T-helper 1 cell treated with Interleukin-12 subunit alpha and Interleukin-12 subunit beta and Interleukin-4 antibody, amounts not matched to agents 30 μg/mL and 1 μg/mL, for 36 hours (primary cell): ENCODE data around the gene PASD1.
"Not testable (repeated sequence)": the region's sequence is repeated elsewhere in the genome, so short reads cannot be mapped to it uniquely, and the experiment has no call there.

Experiments
- H3K27ac Mint-ChIP-seq: one replicate; pipeline ENCODE4 v1.8.0; 2021; ENCODE audit warnings: mild to moderate bottlenecking, mixed read lengths
- H3K27me3 Mint-ChIP-seq: one replicate; pipeline ENCODE4 v1.8.0; 2021; ENCODE audit warnings: low read depth, mixed read lengths
- H3K36me3 Mint-ChIP-seq: one replicate; pipeline ENCODE4 v1.8.0; 2021; ENCODE audit warnings: low read depth, mixed read lengths
- H3K4me1 Mint-ChIP-seq: one replicate; pipeline ENCODE4 v1.8.0; 2021; ENCODE audit warnings: low read depth, mixed read lengths
- H3K4me3 Mint-ChIP-seq: one replicate; pipeline ENCODE4 v1.8.0; 2021; ENCODE audit warnings: mild to moderate bottlenecking, moderate library complexity, mixed read lengths
- H3K9me3 Mint-ChIP-seq: one replicate; pipeline ENCODE4 v1.8.0; 2021; ENCODE audit warnings: mixed read lengths

Gene PASD1

GRCh38 chrX:151564035-151564434, 560 bp downstream of the PASD1 start:
- no peak overlapping the region for H3K4me3 Mint-ChIP-seq
- no peaks in the 10 kb centered on the region for H3K27me3 Mint-ChIP-seq
- no peak overlapping the region for H3K27ac Mint-ChIP-seq
- no peaks in the 10 kb centered on the region for H3K36me3 Mint-ChIP-seq
- no peaks in the 10 kb centered on the region for H3K4me1 Mint-ChIP-seq
- H3K9me3 Mint-ChIP-seq: no peaks in the 10 kb centered on the region

GRCh38 chrX:151566872-151567271, 3.4 kb downstream of the PASD1 start:
- H3K9me3 Mint-ChIP-seq, H3K36me3 Mint-ChIP-seq, H3K4me3 Mint-ChIP-seq, H3K27me3 Mint-ChIP-seq, H3K4me1 Mint-ChIP-seq, H3K27ac Mint-ChIP-seq: not testable (repeated sequence)

DNA sequence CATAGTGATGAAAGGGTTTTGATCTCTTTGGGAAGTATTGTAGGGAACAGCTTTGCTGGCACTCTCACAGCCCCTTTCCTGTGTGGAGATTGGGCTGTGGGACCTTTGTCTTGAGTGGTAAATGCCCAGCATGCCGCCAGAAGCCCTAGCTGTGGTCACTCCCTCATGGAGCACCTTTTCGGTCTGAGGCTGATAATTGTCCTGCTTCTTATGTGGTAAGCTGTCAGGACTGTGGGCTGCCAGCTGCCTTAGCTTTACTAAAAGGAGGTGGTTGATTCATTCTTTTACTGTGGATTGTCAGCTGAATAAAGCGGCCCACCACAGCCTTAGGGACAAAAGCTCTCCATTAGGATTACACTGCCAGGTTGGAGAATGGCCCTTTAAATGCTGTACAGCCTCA, 7.1 kb downstream of the PASD1 start:
- Mint-ChIP-seq H3K9me3 (no peaks in the 10 kb centered on the region), H3K36me3 (no peaks in the 10 kb centered on the region), H3K4me3 (no peak overlapping the region), H3K27ac (no peak overlapping the region), H3K4me1 (no peaks in the 10 kb centered on the region), H3K27me3 (peaks cover 7% of the 10 kb centered on the region)

DNA sequence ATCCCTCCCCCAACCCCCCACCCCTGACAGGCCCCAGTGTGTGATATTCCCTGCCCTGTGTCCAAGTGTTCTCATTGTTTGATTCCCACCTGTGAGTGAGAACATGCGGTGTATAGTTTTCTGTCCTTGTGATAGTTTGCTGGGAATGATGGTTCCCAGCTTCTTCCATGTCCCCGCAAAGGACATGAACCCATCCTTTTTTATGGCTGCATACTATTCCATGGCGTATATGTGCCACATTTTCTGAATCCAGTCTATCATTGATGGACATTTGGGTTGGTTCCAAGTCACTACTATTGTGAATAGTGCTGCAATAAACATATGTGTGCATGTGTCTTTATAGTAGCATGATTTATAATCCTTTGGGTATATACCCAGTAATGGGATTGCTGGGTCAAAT, 29.9 kb downstream of the PASD1 start:
- H3K27ac Mint-ChIP-seq, H3K27me3 Mint-ChIP-seq, H3K4me3 Mint-ChIP-seq, H3K4me1 Mint-ChIP-seq, H3K9me3 Mint-ChIP-seq, H3K36me3 Mint-ChIP-seq: not testable (repeated sequence)

DNA sequence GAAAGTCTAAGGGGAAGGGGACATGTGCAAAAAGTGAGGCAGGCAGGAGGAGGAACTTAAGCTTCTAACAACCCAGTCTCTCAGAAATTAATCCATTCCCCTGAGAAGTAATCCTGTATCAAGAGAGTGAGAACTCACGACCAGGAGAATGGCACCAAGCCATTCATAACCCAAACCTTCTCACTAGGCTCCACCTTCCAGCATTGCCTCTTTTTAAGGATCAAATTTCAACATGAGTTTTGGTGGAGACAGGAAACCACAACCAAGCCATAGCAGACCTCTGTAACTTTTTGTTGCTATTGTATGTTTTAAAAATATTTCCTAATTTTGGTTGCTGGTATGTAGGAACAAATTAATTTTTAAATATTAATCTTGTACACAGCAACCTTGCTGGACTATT, 32.8 kb downstream of the PASD1 start:
- no peaks in the 10 kb centered on the region for H3K36me3 Mint-ChIP-seq
- no peaks in the 10 kb centered on the region for H3K9me3 Mint-ChIP-seq
- no peaks in the 10 kb centered on the region for H3K4me1 Mint-ChIP-seq
- H3K27ac Mint-ChIP-seq: no peak overlapping the region
- peaks cover 4% of the 10 kb centered on the region for H3K27me3 Mint-ChIP-seq
- no peak overlapping the region for H3K4me3 Mint-ChIP-seq

DNA sequence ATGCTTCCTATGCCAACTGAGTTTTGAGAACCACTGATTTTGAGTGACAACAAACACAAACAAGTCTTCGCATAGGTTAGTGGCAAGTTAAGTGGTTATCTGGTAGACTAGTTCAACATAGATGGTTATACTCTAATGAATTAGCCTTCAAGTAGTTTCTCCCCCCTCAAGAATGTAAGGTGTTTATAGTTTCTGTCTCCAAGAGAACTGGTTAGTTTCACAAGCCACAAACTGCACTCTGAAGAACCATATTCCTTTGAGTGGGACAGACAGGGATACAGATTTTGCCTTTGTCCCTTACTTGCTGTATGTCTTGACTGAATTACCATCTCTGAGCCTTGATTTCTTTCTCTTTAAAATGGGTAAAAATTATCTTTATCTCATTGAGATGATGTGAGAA, 41.5 kb downstream of the PASD1 start:
- H3K9me3 Mint-ChIP-seq: no peaks in the 10 kb centered on the region
- H3K27me3 Mint-ChIP-seq: no peaks in the 10 kb centered on the region
- no peaks in the 10 kb centered on the region for H3K4me1 Mint-ChIP-seq
- H3K36me3 Mint-ChIP-seq: no peaks in the 10 kb centered on the region
- H3K4me3 Mint-ChIP-seq: no peak overlapping the region
- no peak overlapping the region for H3K27ac Mint-ChIP-seq

DNA sequence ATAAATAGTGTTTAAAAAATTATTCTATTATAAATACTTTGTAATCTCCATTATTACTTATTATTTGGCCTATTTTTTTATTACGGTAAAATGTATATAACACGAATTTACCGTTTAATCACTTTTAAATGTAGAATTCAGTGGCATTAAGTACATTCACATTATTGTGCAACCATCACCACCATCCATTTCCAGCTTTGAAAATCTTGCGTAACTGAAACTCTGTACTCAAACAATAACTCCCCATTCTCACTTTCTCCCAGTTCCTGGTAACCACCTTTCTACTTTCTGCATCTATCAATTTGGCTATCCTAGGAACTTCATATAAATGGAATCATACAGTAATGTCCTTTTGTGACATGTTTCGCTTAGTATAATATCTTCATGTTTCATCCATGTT, 45.7 kb downstream of the PASD1 start:
- H3K4me1 Mint-ChIP-seq: no peaks in the 10 kb centered on the region
- no peaks in the 10 kb centered on the region for H3K27me3 Mint-ChIP-seq
- H3K36me3 Mint-ChIP-seq: no peaks in the 10 kb centered on the region
- no peak overlapping the region for H3K27ac Mint-ChIP-seq
- no peak overlapping the region for H3K4me3 Mint-ChIP-seq
- no peaks in the 10 kb centered on the region for H3K9me3 Mint-ChIP-seq

DNA sequence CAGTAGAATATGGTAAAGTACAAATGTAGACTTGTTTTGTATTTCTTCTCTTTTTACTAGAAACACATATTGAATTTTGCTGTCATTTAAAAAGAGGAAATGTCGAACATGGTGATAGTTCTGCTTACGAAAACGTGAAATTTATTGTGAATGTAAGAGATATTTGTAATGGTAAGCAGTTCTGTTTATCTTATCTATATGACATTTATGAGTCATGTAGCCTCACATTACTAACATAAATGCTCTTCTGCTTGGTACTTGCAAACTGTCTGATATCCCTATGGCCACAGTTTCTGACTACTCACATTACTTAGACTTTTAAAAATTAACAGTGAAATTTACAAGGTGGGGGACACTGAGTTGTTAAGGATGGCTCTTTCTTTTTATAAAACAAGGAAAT, 57.9 kb downstream of the PASD1 start:
- H3K27me3 Mint-ChIP-seq: no peaks in the 10 kb centered on the region

DNA sequence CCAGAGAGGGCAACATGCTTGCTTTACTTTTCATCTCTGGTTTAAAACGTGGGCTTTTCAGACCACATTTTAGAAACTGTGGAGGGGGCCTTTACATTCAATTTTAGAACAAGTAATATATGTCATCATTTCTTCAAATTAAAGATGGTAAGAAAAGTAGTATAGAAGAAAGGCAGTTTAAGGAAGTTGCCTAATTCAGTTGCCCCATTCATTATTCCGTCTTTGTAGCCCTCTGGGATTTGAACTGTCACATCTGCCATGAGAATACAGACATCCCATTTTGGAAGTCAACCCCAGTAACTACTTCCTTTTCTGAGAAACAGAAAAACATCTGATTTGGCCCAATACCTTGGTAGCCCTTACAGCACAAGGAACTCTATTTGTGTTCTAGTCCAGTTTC, 61.2 kb downstream of the PASD1 start:
- no peaks in the 10 kb centered on the region for H3K9me3 Mint-ChIP-seq
- no peaks in the 10 kb centered on the region for H3K36me3 Mint-ChIP-seq
- H3K4me1 Mint-ChIP-seq: no peaks in the 10 kb centered on the region
- no peak overlapping the region for H3K27ac Mint-ChIP-seq
- H3K27me3 Mint-ChIP-seq: no peaks in the 10 kb centered on the region
- no peak overlapping the region for H3K4me3 Mint-ChIP-seq

More for the DNA sequence above, 57.9 kb downstream of the PASD1 start:
- Mint-ChIP-seq H3K9me3 (no peaks in the 10 kb centered on the region), H3K4me3 (no peak overlapping the region), H3K4me1 (no peaks in the 10 kb centered on the region), H3K27ac (no peak overlapping the region), H3K36me3 (no peaks in the 10 kb centered on the region)

GRCh38 chrX:151631822-151632221, 68.3 kb downstream of the PASD1 start:
- H3K4me3 Mint-ChIP-seq: no peak overlapping the region
- H3K9me3 Mint-ChIP-seq: no peaks in the 10 kb centered on the region
- H3K36me3 Mint-ChIP-seq: no peaks in the 10 kb centered on the region
- H3K27me3 Mint-ChIP-seq: no peaks in the 10 kb centered on the region
- no peak overlapping the region for H3K27ac Mint-ChIP-seq
- no peaks in the 10 kb centered on the region for H3K4me1 Mint-ChIP-seq

DNA sequence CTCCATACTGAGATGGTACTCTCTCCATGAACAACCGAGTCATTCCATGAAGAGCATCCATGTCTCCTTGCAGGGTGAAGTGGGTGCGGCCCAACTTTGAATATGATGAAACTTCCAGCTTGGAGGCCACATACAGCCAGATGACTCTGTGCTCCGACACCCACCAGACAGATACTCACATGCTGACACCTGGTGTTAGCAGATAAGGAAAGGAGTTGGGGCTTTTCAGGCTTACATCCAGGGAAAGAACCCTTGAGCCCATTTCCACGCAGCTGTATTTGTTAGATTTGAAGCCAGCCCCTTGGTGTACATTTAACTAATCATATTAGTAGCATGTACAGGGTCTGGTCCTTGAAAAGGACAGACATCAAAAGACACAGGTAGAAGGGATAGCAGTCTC, 69.7 kb downstream of the PASD1 start:
- H3K27me3 Mint-ChIP-seq: no peaks in the 10 kb centered on the region
- no peaks in the 10 kb centered on the region for H3K9me3 Mint-ChIP-seq
- no peaks in the 10 kb centered on the region for H3K4me1 Mint-ChIP-seq
- no peak overlapping the region for H3K27ac Mint-ChIP-seq
- no peak overlapping the region for H3K4me3 Mint-ChIP-seq
- no peaks in the 10 kb centered on the region for H3K36me3 Mint-ChIP-seq

DNA sequence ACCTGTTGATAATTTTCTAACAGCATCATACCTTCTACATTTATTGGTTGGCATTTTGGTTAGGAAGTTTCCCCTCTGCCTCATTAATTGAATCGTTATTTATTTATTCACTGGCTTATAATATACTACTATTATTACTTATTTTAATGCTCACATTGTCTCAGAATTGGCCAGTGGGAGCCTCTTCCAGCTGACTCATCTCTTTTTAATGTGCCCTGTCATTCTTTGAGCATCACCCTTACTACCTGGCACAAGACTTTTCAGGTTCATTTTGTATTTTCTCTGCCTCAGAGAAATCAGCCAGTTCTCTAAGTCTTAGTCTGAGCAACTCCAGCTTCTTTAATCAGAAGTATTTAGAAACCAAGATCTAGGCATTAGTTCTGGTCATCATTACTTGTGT, 71.5 kb downstream of the PASD1 start:
- Mint-ChIP-seq H3K4me3 (no peak overlapping the region), H3K27me3 (peaks cover 4% of the 10 kb centered on the region), H3K27ac (no peak overlapping the region), H3K9me3 (no peaks in the 10 kb centered on the region), H3K4me1 (no peaks in the 10 kb centered on the region), H3K36me3 (no peaks in the 10 kb centered on the region)

GRCh38 chrX:151641564-151641963, 78.1 kb downstream of the PASD1 start:
- Mint-ChIP-seq H3K27ac (no peak overlapping the region), H3K4me3 (no peak overlapping the region), H3K4me1 (no peaks in the 10 kb centered on the region), H3K36me3 (no peaks in the 10 kb centered on the region), H3K27me3 (peaks cover 4% of the 10 kb centered on the region), H3K9me3 (no peaks in the 10 kb centered on the region)

DNA sequence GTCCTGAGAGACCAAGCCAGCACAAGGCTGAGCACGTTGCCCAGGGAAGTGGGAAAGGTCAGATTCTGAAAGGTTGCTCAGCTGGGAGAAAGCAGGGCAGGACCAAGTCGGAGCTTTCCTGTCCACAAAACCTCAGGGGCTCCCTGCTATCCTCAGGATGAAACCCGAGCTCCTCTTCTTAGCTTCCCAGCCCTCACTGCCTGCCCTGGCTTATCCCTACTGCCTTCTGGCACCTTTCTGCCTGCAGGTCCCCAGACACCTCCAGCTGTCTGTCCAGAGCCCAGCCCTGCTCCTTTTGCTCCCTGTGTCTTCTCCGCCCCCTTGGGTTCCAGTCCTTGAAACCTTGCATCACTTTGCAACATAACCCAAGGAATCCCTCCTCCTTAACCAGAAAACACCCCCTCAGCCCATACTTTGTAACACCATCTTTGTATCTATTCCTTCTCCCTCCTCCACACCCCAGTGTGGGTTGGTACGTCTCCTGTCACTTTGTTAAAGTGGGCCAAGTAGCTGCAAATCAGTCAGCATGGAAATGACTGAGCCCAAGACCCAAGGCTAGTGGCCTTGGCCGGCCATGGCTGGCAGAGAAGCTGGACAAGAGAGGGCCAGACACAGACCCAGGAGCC, 111.8 kb downstream of the PASD1 start:
- no peaks in the 10 kb centered on the region for H3K4me1 Mint-ChIP-seq
- no peaks in the 10 kb centered on the region for H3K27me3 Mint-ChIP-seq
- H3K4me3 Mint-ChIP-seq: no peak overlapping the region
- H3K27ac Mint-ChIP-seq: no peak overlapping the region
- H3K9me3 Mint-ChIP-seq: no peaks in the 10 kb centered on the region
- no peaks in the 10 kb centered on the region for H3K36me3 Mint-ChIP-seq

DNA sequence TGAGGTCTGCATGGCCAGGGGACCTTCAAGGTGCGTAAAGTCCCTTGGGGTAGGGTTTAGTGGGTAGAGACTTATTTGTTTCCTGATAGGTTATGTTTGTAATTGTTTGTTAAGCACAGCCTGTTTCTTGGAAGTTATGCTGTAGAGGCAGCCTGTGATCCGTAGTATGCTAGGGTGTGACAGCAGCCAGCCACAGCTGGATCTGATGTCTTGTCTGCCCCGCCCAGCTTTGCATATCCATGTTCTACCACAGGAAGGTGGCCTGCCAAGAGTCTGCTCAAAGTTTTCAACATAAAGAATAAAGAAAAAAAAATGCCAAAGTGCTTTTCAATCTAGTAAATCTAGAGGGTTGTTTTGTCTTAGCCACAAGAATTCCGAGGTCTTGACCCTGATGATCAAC, 112.7 kb downstream of the PASD1 start:
- no peaks in the 10 kb centered on the region for H3K4me1 Mint-ChIP-seq
- no peaks in the 10 kb centered on the region for H3K9me3 Mint-ChIP-seq
- H3K36me3 Mint-ChIP-seq: no peaks in the 10 kb centered on the region
- no peaks in the 10 kb centered on the region for H3K27me3 Mint-ChIP-seq
- no peak overlapping the region for H3K4me3 Mint-ChIP-seq
- no peak overlapping the region for H3K27ac Mint-ChIP-seq

DNA sequence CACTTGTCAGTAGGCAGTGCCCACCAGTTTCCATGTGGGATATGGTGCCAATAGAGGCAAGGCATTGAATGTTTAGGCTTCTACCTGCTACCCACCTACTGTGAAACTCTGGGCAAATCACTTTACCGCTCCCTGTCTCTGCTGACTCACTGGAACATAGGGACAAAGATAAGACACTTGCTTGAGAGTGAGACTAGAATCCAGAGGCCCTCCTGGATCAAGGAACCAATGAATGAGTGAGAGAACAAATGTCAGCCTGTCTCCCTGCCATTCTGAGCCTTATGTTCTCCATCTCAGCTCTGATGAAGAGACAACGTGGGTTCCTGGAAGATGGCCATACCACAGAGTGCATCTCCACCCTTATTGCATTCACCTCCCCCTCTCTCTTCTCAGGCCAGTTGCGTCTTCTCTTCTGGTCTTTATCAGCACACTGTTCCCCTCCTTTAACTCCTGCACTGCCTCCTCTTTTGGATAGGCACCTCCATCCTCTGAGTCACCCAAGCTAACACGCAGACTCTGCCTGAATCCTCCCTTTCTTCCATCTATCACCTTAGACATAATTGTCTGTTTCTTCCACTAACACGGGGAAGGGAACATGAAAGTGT, 116.4 kb downstream of the PASD1 start:
- H3K4me3 Mint-ChIP-seq: no peak overlapping the region
- H3K27ac Mint-ChIP-seq: no peak overlapping the region
- peaks cover 5% of the 10 kb centered on the region for H3K4me1 Mint-ChIP-seq
- H3K27me3 Mint-ChIP-seq: peaks cover 9% of the 10 kb centered on the region
- no peaks in the 10 kb centered on the region for H3K9me3 Mint-ChIP-seq
- no peaks in the 10 kb centered on the region for H3K36me3 Mint-ChIP-seq
